A673 (cell line): ENCODE measurements around the gene SLC22A24. TPM values are rescaled to one million over a fixed set of nuclear protein-coding genes. Genes with fewer than 3 reads are reported as not detected.

Experiments
- Bru-seq: library from RNA; stranded (reverse); fragments of 400-500 nt; gene quantifications from one replicate; lab custom pipeline; 2021; lab: Mats Ljungman, UMichigan
- BruChase-seq, 2 experiments: library from RNA; stranded (reverse); fragments of 400-500 nt; gene quantifications; one replicate each; lab custom pipeline; 2021; lab: Mats Ljungman, UMichigan
- BruUV-seq: library from RNA; stranded (reverse); fragments of 400-500 nt; replicated peaks from 2 replicates; lab custom pipeline; 2021; lab: Mats Ljungman, UMichigan
- CTCF ChIA-PET: fragments of 300-600 bp; sonication (Branson Sonifier 250); formaldehyde crosslinking; loops from one replicate; lab custom pipeline; 2022; ENCODE audit warnings: antibody characterized with exemption; lab: Charles Lee
- POLR2A ChIA-PET: fragments of 300-600 bp; sonication (Branson Sonifier 250); formaldehyde crosslinking; loops from one replicate; lab custom pipeline; 2022; ENCODE audit warnings: antibody characterized with exemption; ENCODE audit not compliant: low non-redundant PET; lab: Charles Lee
- DNase-seq: peaks from one replicate; pipeline ENCODE4 v3.0.0-alpha.2; 2015; ENCODE audit warnings: low spot score
- H3K27ac ChIP-seq: fragments of 200-600 bp; sonication (generic); 2 replicates; pipeline ENCODE4 v1.5.1; 2016; ENCODE audit warnings: mixed run types, low read depth, mild to moderate bottlenecking, mixed read lengths, antibody characterized with exemption, low read length; ENCODE audit not compliant: poor library complexity, severe bottlenecking
- H3K27me3 ChIP-seq: fragments of 200-600 bp; sonication (generic); replicated peaks from 2 replicates; pipeline ENCODE4 v1.6.1; 2017; ENCODE audit warnings: mixed run types, low read depth, mild to moderate bottlenecking, mixed read lengths, antibody characterized with exemption, low read length; ENCODE audit not compliant: insufficient read depth, poor library complexity
- H3K36me3 ChIP-seq: fragments of 200-600 bp; sonication (generic); 2 replicates; pipeline ENCODE4 v1.6.1; 2016; ENCODE audit warnings: mixed run types, mild to moderate bottlenecking, mixed read lengths, antibody characterized with exemption, low read length; ENCODE audit not compliant: insufficient read depth, poor library complexity, severe bottlenecking
- H3K4me1 ChIP-seq: fragments of 200-600 bp; sonication (generic); 2 replicates; pipeline ENCODE4 v1.6.1; 2017; ENCODE audit warnings: mixed run types, mild to moderate bottlenecking, mixed read lengths, antibody characterized with exemption, low read length; ENCODE audit not compliant: insufficient read depth, poor library complexity, severe bottlenecking
- H3K4me3 ChIP-seq: fragments of 200-600 bp; sonication (generic); 2 replicates; pipeline ENCODE4 v1.5.1; 2016; ENCODE audit warnings: low read depth, mixed run types, mild to moderate bottlenecking, mixed read lengths, low read length; ENCODE audit not compliant: poor library complexity, severe bottlenecking
- H3K9me3 ChIP-seq: fragments of 200-600 bp; sonication (generic); 2 replicates; pipeline ENCODE4 v1.6.1; 2016; ENCODE audit warnings: mixed run types, low read depth, mild to moderate bottlenecking, mixed read lengths, antibody characterized with exemption, low read length; ENCODE audit not compliant: poor library complexity, severe bottlenecking
- EZH2 ChIP-seq: fragments of 200-600 bp; sonication (generic); IDR thresholded peaks from 2 replicates; pipeline ENCODE4 v1.6.1; 2017; ENCODE audit warnings: borderline replicate concordance, low read depth, mild to moderate bottlenecking, mixed read lengths, antibody characterized with exemption, low read length; ENCODE audit not compliant: poor library complexity, severe bottlenecking
- intact Hi-C: fragments of 100-400 bp; cut with micrococcal nuclease; formaldehyde crosslinking; loops from one replicate; pipeline ENCODE4 v1.10.0; 2022; ENCODE audit not compliant: unreplicated experiment
- long read RNA-seq: library from polyadenylated mRNA; stranded (forward); transcript quantifications from one replicate; pipeline ENCODE4 v2.0.0, GENCODE V29; 2022
- total RNA-seq: library from RNA; stranded (reverse); gene quantifications from 2 replicates; pipeline ENCODE4 v1.2.3, GENCODE V29; 2021
- TF ChIP-seq, protein P1 (sequence below): fragments of 300-800, 200-600 bp; sonication (generic); conservative IDR thresholded peaks from 2 replicates; pipeline ENCODE4 v1.5.1; 2017; ENCODE audit warnings: low read depth, mild to moderate bottlenecking, antibody characterized with exemption, low read length, moderate library complexity, mixed read lengths

The SLC22A24 gene
- not detected in 2 replicates for total RNA-seq
- percentile 15 among the genes with signal in this experiment for Bru-seq, nascent RNA
- percentile 8 among the genes with signal in this experiment for BruChase-seq, experiment 1, labeled RNA remaining after a 2-hour chase
- percentile 6 among the genes with signal in this experiment for BruChase-seq, experiment 2, labeled RNA remaining after a 6-hour chase
- long read RNA-seq, result 0 reads

DNA sequence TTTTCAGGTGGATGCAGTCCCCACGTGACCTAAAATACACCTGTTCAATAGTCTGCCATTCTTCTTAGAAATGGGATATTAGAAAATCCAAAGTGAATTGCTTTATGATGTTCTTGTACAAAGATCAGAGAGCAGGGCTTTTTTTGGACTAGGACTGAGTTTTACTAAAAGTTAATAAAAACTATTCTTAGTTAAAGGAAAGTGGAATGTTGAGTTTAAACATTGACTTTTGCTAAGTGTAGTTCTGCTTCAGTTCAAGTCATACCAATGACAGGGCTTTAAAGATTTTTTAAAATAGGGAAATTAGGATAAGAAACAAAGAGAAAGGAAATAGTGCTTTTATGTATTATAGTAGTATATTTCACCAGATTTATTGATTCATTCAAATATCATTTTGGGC lies at the start of gene SLC22A24:
TSS of gene SLC22A24 (minus strand) at position 101 of the 400 bp plus-strand sequence. CDS start 442 bp downstream, outside the sequence.
- no peak for TF ChIP-seq EZH2
- TF ChIP-seq, protein P1, sequence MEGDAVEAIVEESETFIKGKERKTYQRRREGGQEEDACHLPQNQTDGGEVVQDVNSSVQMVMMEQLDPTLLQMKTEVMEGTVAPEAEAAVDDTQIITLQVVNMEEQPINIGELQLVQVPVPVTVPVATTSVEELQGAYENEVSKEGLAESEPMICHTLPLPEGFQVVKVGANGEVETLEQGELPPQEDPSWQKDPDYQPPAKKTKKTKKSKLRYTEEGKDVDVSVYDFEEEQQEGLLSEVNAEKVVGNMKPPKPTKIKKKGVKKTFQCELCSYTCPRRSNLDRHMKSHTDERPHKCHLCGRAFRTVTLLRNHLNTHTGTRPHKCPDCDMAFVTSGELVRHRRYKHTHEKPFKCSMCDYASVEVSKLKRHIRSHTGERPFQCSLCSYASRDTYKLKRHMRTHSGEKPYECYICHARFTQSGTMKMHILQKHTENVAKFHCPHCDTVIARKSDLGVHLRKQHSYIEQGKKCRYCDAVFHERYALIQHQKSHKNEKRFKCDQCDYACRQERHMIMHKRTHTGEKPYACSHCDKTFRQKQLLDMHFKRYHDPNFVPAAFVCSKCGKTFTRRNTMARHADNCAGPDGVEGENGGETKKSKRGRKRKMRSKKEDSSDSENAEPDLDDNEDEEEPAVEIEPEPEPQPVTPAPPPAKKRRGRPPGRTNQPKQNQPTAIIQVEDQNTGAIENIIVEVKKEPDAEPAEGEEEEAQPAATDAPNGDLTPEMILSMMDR, result no peak
- Histone ChIP-seq H3K4me3 (no peak within 1 kb of the TSS), H3K9me3 (no peaks in the 10 kb centered on the region), H3K36me3 (no peaks in the 10 kb centered on the region), H3K27ac (peak within 1 kb of the TSS; percentile 97), H3K27me3 (no peaks in the 10 kb centered on the region), H3K4me1 (peaks cover 56% of the 10 kb centered on the region)
- ChIA-PET POLR2A (interaction anchor here (0.6 kb wide), 1 partner anchor 111 kb away, joined by 4 read pairs; no protein-coding TSS in a partner anchor), CTCF (no interaction called here)
- BruUV-seq, result no TSS peak
- intact Hi-C loops, result no loop called here
- no peak for DNase-seq

DNA sequence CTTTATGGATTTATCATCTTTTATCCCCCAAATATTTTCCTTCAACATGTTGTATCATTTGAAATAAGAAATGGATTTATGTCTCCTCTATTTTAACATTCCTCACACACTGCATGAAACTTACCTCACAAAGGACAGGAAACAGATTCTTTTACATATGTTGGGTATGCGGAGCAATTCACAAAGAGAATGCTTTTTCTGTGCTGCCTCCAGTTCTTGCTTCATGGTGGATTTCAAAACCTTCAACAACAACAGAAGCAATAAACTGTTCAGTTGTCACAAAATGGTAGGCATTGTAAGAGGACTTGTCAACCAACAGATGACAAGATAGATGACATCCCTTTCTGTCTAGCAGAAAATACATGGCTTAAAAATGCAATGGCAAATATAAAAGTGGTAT lies 36.5 kb upstream of the SLC22A24 start:
- POLR2A ChIA-PET, result no interaction called here
- DNase-seq, result peak; percentile 71
- intact Hi-C loops, result no loop called here
- no peaks in the 10 kb centered on the region for H3K36me3 ChIP-seq
- peak overlapping the region; percentile 83 for H3K27ac ChIP-seq
- TF ChIP-seq, protein P1, result no peak
- TF ChIP-seq EZH2, result no peak
- no peak overlapping the region for H3K4me3 ChIP-seq
- H3K27me3 ChIP-seq, result no peaks in the 10 kb centered on the region
- BruUV-seq, result no TSS peak
- peaks cover 32% of the 10 kb centered on the region for H3K4me1 ChIP-seq
- peaks cover 4% of the 10 kb centered on the region for H3K9me3 ChIP-seq
- CTCF ChIA-PET, result no interaction called here

DNA sequence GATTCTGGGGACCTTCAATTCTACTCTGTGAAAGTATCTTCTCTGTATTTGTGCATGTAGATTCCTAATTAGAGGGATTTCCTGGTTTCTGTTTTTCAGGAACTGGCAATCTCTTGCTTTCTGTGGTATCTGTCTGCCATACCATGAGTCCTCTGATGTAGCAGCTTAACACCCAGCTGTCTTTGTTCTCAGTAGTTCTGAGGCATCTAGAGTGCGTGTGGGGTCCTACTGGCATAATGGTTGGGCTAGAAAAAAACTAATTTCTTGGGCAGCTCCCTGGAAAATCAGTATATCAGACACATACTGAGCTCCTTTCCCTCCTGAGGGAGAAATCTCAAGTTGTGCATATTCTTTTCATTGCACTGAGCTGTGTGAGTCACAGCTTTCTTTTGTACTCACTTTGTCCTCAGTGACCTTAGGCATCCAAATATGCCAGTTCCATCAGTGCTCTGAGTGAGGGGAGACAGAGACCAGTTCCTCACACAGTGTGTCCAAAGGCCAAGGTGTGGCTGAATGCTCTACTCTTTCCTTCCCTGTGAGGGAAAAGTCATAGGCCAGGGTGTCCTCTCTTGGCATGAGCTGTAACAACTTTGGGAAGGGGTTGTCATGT lies 35.5 kb upstream of the SLC22A24 start:
- Histone ChIP-seq H3K36me3 (no peaks in the 10 kb centered on the region), H3K27me3 (no peaks in the 10 kb centered on the region), H3K9me3 (peaks cover 4% of the 10 kb centered on the region), H3K27ac (peak overlapping the region; percentile 83), H3K4me1 (peaks cover 32% of the 10 kb centered on the region), H3K4me3 (no peak overlapping the region)
- no TSS peak for BruUV-seq
- TF ChIP-seq, protein P1, result no peak
- TF ChIP-seq EZH2, result no peak
- ChIA-PET CTCF (interaction anchor here (1.1 to 1.2 kb wide), 2 partner anchors 144 to 274 kb away, joined by 3 to 4 read pairs; no protein-coding TSS in a partner anchor), POLR2A (interaction anchor here (0.6 kb wide), 1 partner anchor 64 kb away, joined by 6 read pairs; no protein-coding TSS in a partner anchor)
- DNase-seq, result peak; percentile 77
- intact Hi-C loops, result no loop called here
